Liver (tissue), 9 donors: Measurements from ENCODE around the gene TMEM51. TPM values are rescaled to one million over a fixed set of nuclear protein-coding genes. Genes with fewer than 3 reads are reported as not detected.

Experiments
- DNase-seq: peaks from one replicate; pipeline ENCODE4 v3.0.0-alpha.2; 2017; ENCODE audit warnings: low spot score
- H3K27ac ChIP-seq, 2 donors: one replicate each; pipeline ENCODE4 v1.7.0; 2013; ENCODE audit warnings: inconsistent platforms in 2 of 2, low read length in 2 of 2, control low read depth in 1 of 2, low read depth in 1 of 2, mild to moderate bottlenecking in 1 of 2
- H3K27me3 ChIP-seq, 4 donors: one replicate each; pipeline versions ENCODE4 v1.6.1 to v1.7.0; 2013; ENCODE audit warnings: low read length in 3 of 4, inconsistent platforms in 1 of 4, mild to moderate bottlenecking in 1 of 4, moderate library complexity in 1 of 4; ENCODE audit not compliant: control insufficient read depth in 4 of 4, insufficient read depth in 4 of 4
- H3K36me3 ChIP-seq, 4 donors: one replicate each; pipeline versions ENCODE4 v1.6.1 to v1.7.0; 2013; ENCODE audit warnings: low read length in 3 of 4, mild to moderate bottlenecking in 3 of 4, low read depth in 1 of 4, moderate library complexity in 1 of 4; ENCODE audit not compliant: control insufficient read depth in 4 of 4, insufficient read depth in 3 of 4
- H3K4me1 ChIP-seq, 4 donors: one replicate each; pipeline versions ENCODE4 v1.6.1 to v1.7.0; 2013; ENCODE audit warnings: low read length in 3 of 4, mild to moderate bottlenecking in 3 of 4, moderate library complexity in 1 of 4; ENCODE audit not compliant: control insufficient read depth in 4 of 4, insufficient read depth in 4 of 4
- H3K4me3 ChIP-seq, 3 donors: one replicate each; pipeline versions ENCODE4 v1.6.1 to v1.7.0; 2013; ENCODE audit warnings: low read length in 3 of 3, control low read depth in 1 of 3, low read depth in 1 of 3, mild to moderate bottlenecking in 1 of 3
- H3K9ac ChIP-seq, 2 donors: one replicate each; pipeline ENCODE4 v1.7.0; 2013; ENCODE audit warnings: low read length in 2 of 2, mild to moderate bottlenecking in 2 of 2, moderate library complexity in 2 of 2, control low read depth in 1 of 2, low read depth in 1 of 2
- H3K9me3 ChIP-seq, 4 donors: one replicate each; pipeline versions ENCODE4 v1.6.1 to v1.7.0; 2013; ENCODE audit warnings: low read length in 3 of 4; ENCODE audit not compliant: control insufficient read depth in 4 of 4
- EGR1 ChIP-seq, 2 donors: IDR thresholded peaks; 2 replicates each; pipeline ENCODE4 v1.6.1; 2016 to 2018; ENCODE audit warnings: antibody characterized with exemption in 2 of 2, low read depth in 2 of 2
- FOXA1 ChIP-seq: IDR thresholded peaks from 2 replicates; pipeline ENCODE4 v1.6.1; 2016; ENCODE audit warnings: antibody characterized with exemption
- FOXA2 ChIP-seq: IDR thresholded peaks from 2 replicates; pipeline ENCODE4 v1.6.1; 2016; ENCODE audit warnings: antibody characterized with exemption
- GABPA ChIP-seq, 2 donors: IDR thresholded peaks in 1 of 2; conservative IDR thresholded peaks in 1 of 2; 2 replicates each; pipeline ENCODE4 v1.6.1; 2016; ENCODE audit warnings: antibody characterized with exemption in 2 of 2, mild to moderate bottlenecking in 1 of 2, moderate library complexity in 1 of 2
- HNF4A ChIP-seq, 2 donors: conservative IDR thresholded peaks; 2 replicates each; pipeline ENCODE4 v1.6.1; 2016; ENCODE audit warnings: antibody characterized with exemption in 2 of 2, mild to moderate bottlenecking in 2 of 2
- HNF4G ChIP-seq: IDR thresholded peaks from 2 replicates; pipeline ENCODE4 v1.6.1; 2016; ENCODE audit warnings: antibody characterized with exemption
- JUND ChIP-seq, 2 donors: IDR thresholded peaks; 2 replicates each; pipeline ENCODE4 v1.6.1; 2016; ENCODE audit warnings: antibody characterized with exemption in 2 of 2
- RAD21 ChIP-seq, 2 donors: IDR thresholded peaks; 2 replicates each; pipeline ENCODE4 v1.6.1; 2016; ENCODE audit warnings: antibody characterized with exemption in 2 of 2, mild to moderate bottlenecking in 2 of 2
- RXRA ChIP-seq, 2 donors: IDR thresholded peaks; 2 replicates each; pipeline ENCODE4 v1.6.1; 2017 to 2018; ENCODE audit warnings: antibody characterized with exemption in 2 of 2, mild to moderate bottlenecking in 1 of 2
- SP1 ChIP-seq: IDR thresholded peaks from 2 replicates; pipeline ENCODE4 v1.6.1; 2018; ENCODE audit warnings: antibody characterized with exemption, mild to moderate bottlenecking
- YY1 ChIP-seq: IDR thresholded peaks from 2 replicates; pipeline ENCODE4 v1.6.1; 2016; ENCODE audit warnings: antibody characterized with exemption, mild to moderate bottlenecking
- WGBS: extraction: QIAGEN DNeasy Blood & Tissue Kit; methylation state at CpG from one replicate; pipeline ENCODE4 v1.1.7; 2013; 5-methylcytosine and 5-hydroxymethylcytosine counted together
- polyA plus RNA-seq, 2 donors: library from polyadenylated mRNA; stranded (reverse) in 1 of 2; unstranded in 1 of 2; fragments of 200-250 nt in 1 of 2; fragments of >200 nt in 1 of 2; fragmentation: Nextera tagmentation in 1 of 2; extraction: Ambion mirVana in 1 of 2; gene quantifications; one replicate each; pipeline versions ENCODE4 v1.2.1 to v1.2.3, GENCODE V29; 2013 to 2015
- total RNA-seq, 2 donors: library from RNA; depleted of rRNA; stranded (reverse); fragments of >200 nt; gene quantifications; one replicate each; pipeline ENCODE4 v1.2.3, GENCODE V29; 2014
- TF ChIP-seq, protein P1 (sequence below): IDR thresholded peaks from 2 replicates; pipeline ENCODE4 v1.6.1; 2016; ENCODE audit warnings: antibody characterized with exemption
- TF ChIP-seq, protein P2 (sequence below): fragments of 150-350 bp; IDR thresholded peaks from 2 replicates; pipeline ENCODE4 v1.5.1; 2017; ENCODE audit warnings: improper control_type of control experiment, low read depth, low read length; ENCODE audit not compliant: missing input control
- TF ChIP-seq, protein P3 (sequence below): IDR thresholded peaks from 2 replicates; pipeline ENCODE4 v1.6.1; 2016; ENCODE audit warnings: antibody characterized with exemption
- TF ChIP-seq, protein P4 (sequence below): IDR thresholded peaks from 2 replicates; pipeline ENCODE4 v1.6.1; 2016; ENCODE audit warnings: antibody characterized with exemption
- TF ChIP-seq, protein P5 (sequence below): IDR thresholded peaks from 2 replicates; pipeline ENCODE4 v1.6.1; 2016; ENCODE audit warnings: antibody characterized with exemption, mild to moderate bottlenecking
- donor health status: healthy.
- donor health status: healthy.
- donor health status: healthy.
- donor health status: healthy.
- donor health status: healthy.

TMEM51 gene
- total and polyA plus RNA-seq, 4 donors, result 1.3 to 2.7 (median 1.9) TPM

DNA sequence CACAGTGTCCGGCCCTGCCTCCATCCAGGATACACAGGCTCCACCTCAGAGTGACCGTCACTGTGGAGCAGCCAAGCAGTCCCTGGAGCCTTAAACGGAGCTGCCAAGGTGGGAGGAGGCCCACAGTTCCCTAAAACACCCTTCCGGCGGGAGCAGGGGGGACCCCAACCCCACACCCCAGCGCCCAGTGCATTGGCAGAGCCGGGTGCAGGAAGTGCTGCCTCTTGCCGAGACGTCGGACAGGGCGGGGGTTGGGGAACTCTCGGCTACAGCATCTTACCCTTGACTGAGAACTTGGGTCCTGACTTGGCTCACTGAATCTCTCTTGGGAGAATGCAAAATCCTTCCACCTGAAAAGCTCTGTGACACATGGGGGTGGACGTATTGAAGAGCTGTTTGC, 38.7 kb upstream of the TMEM51 start:
- no peaks in the 10 kb centered on the region for H3K9me3 ChIP-seq
- H3K9ac ChIP-seq, result no peak overlapping the region
- peaks cover 0 to under 1% (median 0%) of the 10 kb centered on the region in 4 donors for H3K27me3 ChIP-seq
- 84% methylated on average over 13 of the region's 13 CpGs for WGBS
- no peak for DNase-seq
- H3K4me1 ChIP-seq, result no peaks in the 10 kb centered on the region
- no peaks in the 10 kb centered on the region for H3K36me3 ChIP-seq
- no peak overlapping the region for H3K4me3 ChIP-seq
- TF ChIP-seq RXRA (IDR thresholded peaks at IDR 0.05), result no peak
- TF ChIP-seq GABPA (IDR thresholded peaks at IDR 0.05 in 1 of 2, conservative IDR thresholded peaks at IDR 0.05 in 1 of 2), result no peak
- TF ChIP-seq, protein P1, sequence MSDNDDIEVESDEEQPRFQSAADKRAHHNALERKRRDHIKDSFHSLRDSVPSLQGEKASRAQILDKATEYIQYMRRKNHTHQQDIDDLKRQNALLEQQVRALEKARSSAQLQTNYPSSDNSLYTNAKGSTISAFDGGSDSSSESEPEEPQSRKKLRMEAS, result no peak
- TF ChIP-seq, protein P2, sequence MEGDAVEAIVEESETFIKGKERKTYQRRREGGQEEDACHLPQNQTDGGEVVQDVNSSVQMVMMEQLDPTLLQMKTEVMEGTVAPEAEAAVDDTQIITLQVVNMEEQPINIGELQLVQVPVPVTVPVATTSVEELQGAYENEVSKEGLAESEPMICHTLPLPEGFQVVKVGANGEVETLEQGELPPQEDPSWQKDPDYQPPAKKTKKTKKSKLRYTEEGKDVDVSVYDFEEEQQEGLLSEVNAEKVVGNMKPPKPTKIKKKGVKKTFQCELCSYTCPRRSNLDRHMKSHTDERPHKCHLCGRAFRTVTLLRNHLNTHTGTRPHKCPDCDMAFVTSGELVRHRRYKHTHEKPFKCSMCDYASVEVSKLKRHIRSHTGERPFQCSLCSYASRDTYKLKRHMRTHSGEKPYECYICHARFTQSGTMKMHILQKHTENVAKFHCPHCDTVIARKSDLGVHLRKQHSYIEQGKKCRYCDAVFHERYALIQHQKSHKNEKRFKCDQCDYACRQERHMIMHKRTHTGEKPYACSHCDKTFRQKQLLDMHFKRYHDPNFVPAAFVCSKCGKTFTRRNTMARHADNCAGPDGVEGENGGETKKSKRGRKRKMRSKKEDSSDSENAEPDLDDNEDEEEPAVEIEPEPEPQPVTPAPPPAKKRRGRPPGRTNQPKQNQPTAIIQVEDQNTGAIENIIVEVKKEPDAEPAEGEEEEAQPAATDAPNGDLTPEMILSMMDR, result no peak
- TF ChIP-seq, protein P3, sequence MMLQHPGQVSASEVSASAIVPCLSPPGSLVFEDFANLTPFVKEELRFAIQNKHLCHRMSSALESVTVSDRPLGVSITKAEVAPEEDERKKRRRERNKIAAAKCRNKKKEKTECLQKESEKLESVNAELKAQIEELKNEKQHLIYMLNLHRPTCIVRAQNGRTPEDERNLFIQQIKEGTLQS, result no peak
- TF ChIP-seq HNF4G, result no peak
- no peak for TF ChIP-seq RAD21 (IDR thresholded peaks at IDR 0.05)
- no peak for TF ChIP-seq FOXA1
- TF ChIP-seq JUND (IDR thresholded peaks at IDR 0.05), result no peak
- TF ChIP-seq FOXA2, result no peak
- no peak for TF ChIP-seq SP1
- TF ChIP-seq EGR1 (IDR thresholded peaks at IDR 0.05; ENCODE audit: low read depth in 2 of 2), result no peak
- TF ChIP-seq YY1, result no peak
- TF ChIP-seq, protein P4, sequence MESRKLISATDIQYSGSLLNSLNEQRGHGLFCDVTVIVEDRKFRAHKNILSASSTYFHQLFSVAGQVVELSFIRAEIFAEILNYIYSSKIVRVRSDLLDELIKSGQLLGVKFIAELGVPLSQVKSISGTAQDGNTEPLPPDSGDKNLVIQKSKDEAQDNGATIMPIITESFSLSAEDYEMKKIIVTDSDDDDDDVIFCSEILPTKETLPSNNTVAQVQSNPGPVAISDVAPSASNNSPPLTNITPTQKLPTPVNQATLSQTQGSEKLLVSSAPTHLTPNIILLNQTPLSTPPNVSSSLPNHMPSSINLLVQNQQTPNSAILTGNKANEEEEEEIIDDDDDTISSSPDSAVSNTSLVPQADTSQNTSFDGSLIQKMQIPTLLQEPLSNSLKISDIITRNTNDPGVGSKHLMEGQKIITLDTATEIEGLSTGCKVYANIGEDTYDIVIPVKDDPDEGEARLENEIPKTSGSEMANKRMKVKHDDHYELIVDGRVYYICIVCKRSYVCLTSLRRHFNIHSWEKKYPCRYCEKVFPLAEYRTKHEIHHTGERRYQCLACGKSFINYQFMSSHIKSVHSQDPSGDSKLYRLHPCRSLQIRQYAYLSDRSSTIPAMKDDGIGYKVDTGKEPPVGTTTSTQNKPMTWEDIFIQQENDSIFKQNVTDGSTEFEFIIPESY, result no peak
- no peak overlapping the region for H3K27ac ChIP-seq

DNA sequence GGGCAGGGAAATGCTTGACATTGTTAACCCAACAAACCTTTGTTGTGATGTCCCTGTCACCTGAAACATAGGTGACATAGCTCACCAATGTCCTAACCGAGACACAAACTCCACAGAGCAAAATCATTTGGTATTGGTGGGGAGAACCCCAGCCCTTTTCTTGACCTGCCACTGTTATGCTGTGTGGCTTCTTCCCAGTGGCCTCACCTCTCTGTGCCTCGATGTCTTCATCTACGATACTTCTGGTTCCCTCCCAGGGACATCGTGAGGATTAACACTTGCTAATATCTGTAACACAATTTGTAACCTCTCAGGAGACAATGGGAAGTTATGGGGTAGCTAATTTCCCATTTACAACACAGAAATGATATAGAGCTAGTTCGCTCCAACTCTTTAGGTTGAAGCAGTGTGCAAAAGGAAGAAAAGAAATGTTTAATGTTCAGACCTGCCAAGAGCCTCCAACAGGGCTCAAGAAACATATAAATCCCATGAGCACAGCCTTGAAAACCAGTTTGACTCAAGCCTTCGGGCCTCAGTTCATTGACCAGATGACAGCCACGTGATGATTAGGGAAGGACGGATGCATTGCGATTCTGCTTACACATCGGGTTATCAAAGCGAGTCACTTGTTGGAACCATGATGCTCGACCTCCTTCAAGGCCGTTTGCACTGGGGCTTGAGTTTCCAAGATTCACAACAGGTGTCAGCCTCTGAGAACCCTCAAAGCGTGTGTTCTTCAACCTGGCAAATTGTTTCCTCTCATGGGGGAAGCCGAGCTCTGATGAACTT, 37.8 kb upstream of the TMEM51 start:
- no peak overlapping the region for H3K27ac ChIP-seq
- 81% methylated on average over 15 of the region's 15 CpGs for WGBS
- H3K4me3 ChIP-seq, result no peak overlapping the region
- TF ChIP-seq, protein P5, sequence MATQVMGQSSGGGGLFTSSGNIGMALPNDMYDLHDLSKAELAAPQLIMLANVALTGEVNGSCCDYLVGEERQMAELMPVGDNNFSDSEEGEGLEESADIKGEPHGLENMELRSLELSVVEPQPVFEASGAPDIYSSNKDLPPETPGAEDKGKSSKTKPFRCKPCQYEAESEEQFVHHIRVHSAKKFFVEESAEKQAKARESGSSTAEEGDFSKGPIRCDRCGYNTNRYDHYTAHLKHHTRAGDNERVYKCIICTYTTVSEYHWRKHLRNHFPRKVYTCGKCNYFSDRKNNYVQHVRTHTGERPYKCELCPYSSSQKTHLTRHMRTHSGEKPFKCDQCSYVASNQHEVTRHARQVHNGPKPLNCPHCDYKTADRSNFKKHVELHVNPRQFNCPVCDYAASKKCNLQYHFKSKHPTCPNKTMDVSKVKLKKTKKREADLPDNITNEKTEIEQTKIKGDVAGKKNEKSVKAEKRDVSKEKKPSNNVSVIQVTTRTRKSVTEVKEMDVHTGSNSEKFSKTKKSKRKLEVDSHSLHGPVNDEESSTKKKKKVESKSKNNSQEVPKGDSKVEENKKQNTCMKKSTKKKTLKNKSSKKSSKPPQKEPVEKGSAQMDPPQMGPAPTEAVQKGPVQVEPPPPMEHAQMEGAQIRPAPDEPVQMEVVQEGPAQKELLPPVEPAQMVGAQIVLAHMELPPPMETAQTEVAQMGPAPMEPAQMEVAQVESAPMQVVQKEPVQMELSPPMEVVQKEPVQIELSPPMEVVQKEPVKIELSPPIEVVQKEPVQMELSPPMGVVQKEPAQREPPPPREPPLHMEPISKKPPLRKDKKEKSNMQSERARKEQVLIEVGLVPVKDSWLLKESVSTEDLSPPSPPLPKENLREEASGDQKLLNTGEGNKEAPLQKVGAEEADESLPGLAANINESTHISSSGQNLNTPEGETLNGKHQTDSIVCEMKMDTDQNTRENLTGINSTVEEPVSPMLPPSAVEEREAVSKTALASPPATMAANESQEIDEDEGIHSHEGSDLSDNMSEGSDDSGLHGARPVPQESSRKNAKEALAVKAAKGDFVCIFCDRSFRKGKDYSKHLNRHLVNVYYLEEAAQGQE, result no peak
- TF ChIP-seq HNF4A (conservative IDR thresholded peaks at IDR 0.05), result no peak
- TF ChIP-seq, protein P4, result no peak
- TF ChIP-seq, protein P1, result no peak
- no peaks in the 10 kb centered on the region for H3K36me3 ChIP-seq
- H3K9ac ChIP-seq, result no peak overlapping the region
- no peaks in the 10 kb centered on the region for H3K4me1 ChIP-seq
- no peak for DNase-seq
- peaks cover 0 to 4% (median 0%) of the 10 kb centered on the region in 4 donors for H3K27me3 ChIP-seq
- H3K9me3 ChIP-seq, result no peaks in the 10 kb centered on the region
